GM23338 (cell line): ENCODE measurements around the gene STON2. TPM values are rescaled to one million over a fixed set of nuclear protein-coding genes. Genes with fewer than 3 reads are reported as not detected.

ENCODE experiments used
- ATAC-seq: fragments of 200-7000 bp; cut with Tn5 transposase; 3 replicates; pipeline ENCODE4 v1.9.1; 2020
- DNase-seq: peaks from one replicate; pipeline ENCODE4 v3.0.0-alpha.2; 2015; ENCODE audit warnings: low spot score
- H2AFZ ChIP-seq: fragments of 200-600 bp; sonication (generic); 2 replicates; pipeline ENCODE4 v1.8.0; 2016; ENCODE audit warnings: antibody characterized with exemption, mild to moderate bottlenecking, moderate library complexity
- H3F3A ChIP-seq: fragments of 200-600 bp; sonication (generic); replicated peaks from 2 replicates; pipeline ENCODE4 v1.8.0; 2017; ENCODE audit warnings: antibody characterized with exemption, mixed run types, low read depth
- H3K27ac ChIP-seq: fragments of 200-600 bp; sonication (generic); 2 replicates; pipeline ENCODE4 v1.6.1; 2016; ENCODE audit warnings: low read depth
- H3K27me3 ChIP-seq: fragments of 200-600 bp; sonication (generic); 2 replicates; pipeline ENCODE4 v1.8.0; 2016; ENCODE audit warnings: mild to moderate bottlenecking, mixed run types, moderate library complexity; ENCODE audit not compliant: insufficient read depth
- H3K36me3 ChIP-seq: fragments of 200-600 bp; sonication (generic); 2 replicates; pipeline ENCODE4 v1.8.0; 2016; ENCODE audit warnings: mild to moderate bottlenecking; ENCODE audit not compliant: insufficient read depth
- H3K4me1 ChIP-seq: fragments of 200-600 bp; sonication (generic); 2 replicates; pipeline ENCODE4 v1.8.0; 2016; ENCODE audit warnings: mild to moderate bottlenecking, moderate library complexity; ENCODE audit not compliant: insufficient read depth
- H3K4me2 ChIP-seq: fragments of 200-600 bp; sonication (generic); 2 replicates; pipeline ENCODE4 v1.7.1; 2017; ENCODE audit warnings: mixed run types
- H3K4me3 ChIP-seq: fragments of 200-600 bp; sonication (generic); 2 replicates; pipeline ENCODE4 v1.6.1; 2016; ENCODE audit warnings: mixed run types
- H3K79me2 ChIP-seq: fragments of 200-600 bp; sonication (generic); replicated peaks from 2 replicates; pipeline ENCODE4 v1.8.0; 2017; ENCODE audit warnings: mild to moderate bottlenecking; ENCODE audit not compliant: insufficient read depth
- H3K9me2 ChIP-seq: fragments of 200-600 bp; sonication (generic); 2 replicates; pipeline ENCODE4 v1.8.0; 2017; ENCODE audit not compliant: insufficient read depth
- H4K20me1 ChIP-seq: fragments of 200-600 bp; sonication (generic); replicated peaks from 2 replicates; pipeline ENCODE4 v1.8.0; 2017; ENCODE audit warnings: mild to moderate bottlenecking; ENCODE audit not compliant: insufficient read depth
- H3K27ac Mint-ChIP-seq: 2 replicates; pipeline ENCODE4 v1.8.0; 2020; ENCODE audit warnings: inconsistent platforms, mild to moderate bottlenecking, moderate library complexity, mixed read lengths
- H3K27me3 Mint-ChIP-seq: 3 replicates; pipeline ENCODE4 v1.8.0; 2022; ENCODE audit warnings: low read depth, mild to moderate bottlenecking, moderate library complexity, mixed read lengths, inconsistent platforms; ENCODE audit not compliant: insufficient read depth, poor library complexity
- H3K36me3 Mint-ChIP-seq: 3 replicates; pipeline ENCODE4 v1.8.0; 2021; ENCODE audit warnings: low read depth, mild to moderate bottlenecking, inconsistent platforms, moderate library complexity, mixed read lengths
- H3K4me1 Mint-ChIP-seq: 3 replicates; pipeline ENCODE4 v1.8.0; 2020; ENCODE audit warnings: mild to moderate bottlenecking, inconsistent platforms, mixed read lengths
- H3K4me3 Mint-ChIP-seq: 3 replicates; pipeline ENCODE4 v1.8.0; 2021; ENCODE audit warnings: moderate library complexity, mild to moderate bottlenecking, inconsistent platforms, mixed read lengths
- H3K9me3 Mint-ChIP-seq: 3 replicates; pipeline ENCODE4 v1.8.0; 2020; ENCODE audit warnings: moderate library complexity, mild to moderate bottlenecking, inconsistent platforms, mixed read lengths
- CREB1 ChIP-seq: fragments of 250-450 bp; sonication (Bioruptor Pico); IDR thresholded peaks from 2 replicates; pipeline ENCODE4 v1.5.0; 2020; ENCODE audit warnings: low read depth, mild to moderate bottlenecking, moderate library complexity
- CTCF ChIP-seq, 2 experiments: fragments of 200-600 bp in 1 of 2; sonication (generic) in 1 of 2; conservative IDR thresholded peaks; 2 replicates each; pipeline versions ENCODE4 v1.5.1 to v1.6.1; 2016 to 2017; ENCODE audit warnings: antibody characterized with exemption in 2 of 2, low read depth in 2 of 2, mild to moderate bottlenecking in 2 of 2, moderate library complexity in 1 of 2
- EZH2 ChIP-seq: fragments of 200-600 bp; sonication (generic); IDR thresholded peaks from one replicate; pipeline ENCODE4 v1.8.0; 2017; ENCODE audit warnings: antibody characterized with exemption, mild to moderate bottlenecking, low read depth; ENCODE audit not compliant: unreplicated experiment
- EZH2phosphoT487 ChIP-seq: fragments of 200-600 bp; sonication (generic); IDR thresholded peaks from one replicate; pipeline ENCODE4 v1.8.1; 2018; ENCODE audit warnings: antibody characterized with exemption; ENCODE audit not compliant: unreplicated experiment
- JUNB ChIP-seq: IDR thresholded peaks from one replicate; pipeline ENCODE4 v1.6.1; 2016; ENCODE audit warnings: antibody characterized with exemption; ENCODE audit not compliant: unreplicated experiment
- NANOG ChIP-seq: IDR thresholded peaks from 2 replicates; pipeline ENCODE4 v1.6.1; 2016; ENCODE audit warnings: antibody characterized with exemption, borderline replicate concordance
- REST ChIP-seq: IDR thresholded peaks from one replicate; pipeline ENCODE4 v1.6.1; 2018; ENCODE audit warnings: antibody characterized with exemption; ENCODE audit not compliant: unreplicated experiment
- ZNF114 ChIP-seq: fragments of 250-450 bp; sonication (Bioruptor Pico); IDR thresholded peaks from 2 replicates; pipeline ENCODE4 v1.5.0; 2020; ENCODE audit warnings: mild to moderate bottlenecking, moderate library complexity
- ZNF331 ChIP-seq: fragments of 250-450 bp; sonication (Bioruptor Pico); IDR thresholded peaks from 2 replicates; pipeline ENCODE4 v1.5.0; 2020; ENCODE audit warnings: low read depth, mild to moderate bottlenecking, moderate library complexity
- ZNF462 ChIP-seq: fragments of 250-450 bp; sonication (Bioruptor Pico); IDR thresholded peaks from 2 replicates; pipeline ENCODE4 v1.5.0; 2020; ENCODE audit warnings: mild to moderate bottlenecking, moderate library complexity
- polyA plus RNA-seq: library from polyadenylated mRNA; unstranded; fragments of >200 nt; fragmentation: Nextera tagmentation; extraction: Ambion mirVana; gene quantifications from 2 replicates; pipeline ENCODE4 v1.2.1, GENCODE V29; 2016
- total RNA-seq: library from RNA; depleted of rRNA; stranded (reverse); fragments of >200 nt; shearing (Covaris generic); gene quantifications from 2 replicates; pipeline ENCODE4 v1.2.3, GENCODE V29; 2014

STON2 gene
- total and polyA plus RNA-seq, 2 experiments from 2014 or later, result 8.2 to 71.0 TPM

GRCh38 chr14:81276073-81277069, 123.8 kb downstream of the STON2 start (continued):
- TF ChIP-seq REST, result no peak
- no peak for TF ChIP-seq EZH2phosphoT487
- no peak for TF ChIP-seq CTCF (conservative IDR thresholded peaks at IDR 0.05; ENCODE audit: low read depth in 2 of 2)
- no peak for TF ChIP-seq ZNF114 (CRISPR knock-in tag)
- TF ChIP-seq ZNF331 (CRISPR knock-in tag), result no peak
- no peak for TF ChIP-seq JUNB

GRCh38 chr14:81275305-81276072, 124.6 kb downstream of the STON2 start:
- Histone ChIP-seq H2AFZ (no peak overlapping the region), H4K20me1 (no peaks in the 10 kb centered on the region; the same call in 1 of the 2 replicates), H3K36me3 (no peaks in the 10 kb centered on the region), H3K27ac (peak overlapping the region; percentile 59; the same call in 1 of the 2 replicates), H3K79me2 (0 out of 2 replicates have a peak, but pooled peaks cover 2% of the 10 kb centered on the region), H3F3A (no peaks in the 10 kb centered on the region), H3K9me2 (no peaks in the 10 kb centered on the region), H3K4me2 (no peak overlapping the region), H3K4me1 (peaks cover 3% of the 10 kb centered on the region; the same call in 1 of the 2 replicates), H3K27me3 (no peaks in the 10 kb centered on the region), H3K4me3 (no peak overlapping the region)
- Mint-ChIP-seq H3K9me3 (no peaks in the 10 kb centered on the region), H3K27ac (no peak overlapping the region), H3K36me3 (peaks cover 27% of the 10 kb centered on the region), H3K4me3 (no peak overlapping the region), H3K4me1 (peaks cover 9% of the 10 kb centered on the region), H3K27me3 (peaks cover 2% of the 10 kb centered on the region)
- TF ChIP-seq JUNB (no peak), EZH2 (no peak), ZNF331 (CRISPR knock-in tag) (no peak), CREB1 (CRISPR knock-in tag) (no peak), ZNF462 (CRISPR knock-in tag) (no peak), NANOG (no peak)
- ATAC-seq (no peak), DNase-seq (no peak)
